ENCODE data around the gene KIRREL3.

GRCh38 chr11:126384449-126385070 is 616.0 kb downstream of the KIRREL3 start:
- TF ChIP-seq POLR2A (IDR thresholded peaks at IDR 0.05) (peak; percentile 30), CTCF (IDR thresholded peaks at IDR 0.05) (no peak), EP300 (IDR thresholded peaks at IDR 0.05; ENCODE audit: low read depth) (no peak)
